HEK293T (cell line): Measurements from ENCODE around the gene SRCIN1.

Source experiments
- CTCF ChIA-PET: fragments of 350-600 bp; formaldehyde crosslinking; extraction: SDS; loops from one replicate; lab custom pipeline; 2021; ENCODE audit warnings: antibody characterized with exemption, inconsistent platforms; lab: Yijun Ruan, JAX
- POLR2A ChIA-PET: fragments of 350-600 bp; formaldehyde crosslinking; extraction: SDS; loops from one replicate; lab custom pipeline; 2020; ENCODE audit warnings: antibody characterized with exemption, inconsistent platforms; lab: Yijun Ruan, JAX
- DNase-seq: peaks from one replicate; pipeline ENCODE4 v3.0.0; 2012; ENCODE audit warnings: mixed read lengths; ENCODE audit errors: extremely low spot score
- ARNT ChIP-seq: fragments of 450-650 bp; IDR thresholded peaks from 2 replicates; pipeline ENCODE4 v1.6.1; 2017; ENCODE audit warnings: mild to moderate bottlenecking
- BHLHE40 ChIP-seq: fragments of 450-650 bp; IDR thresholded peaks from 2 replicates; pipeline ENCODE4 v1.6.1; 2016; ENCODE audit warnings: mild to moderate bottlenecking, moderate library complexity, borderline replicate concordance
- CTBP1 ChIP-seq: fragments of 450-650 bp; IDR thresholded peaks from 2 replicates; pipeline ENCODE4 v1.6.1; 2016; ENCODE audit warnings: borderline replicate concordance
- ELF4 ChIP-seq: fragments of 450-650 bp; IDR thresholded peaks from 2 replicates; pipeline ENCODE4 v1.6.1; 2017; ENCODE audit warnings: antibody characterized with exemption
- FOXA1 ChIP-seq: fragments of 450-650 bp; IDR thresholded peaks from 2 replicates; pipeline ENCODE4 v1.6.1; 2016; ENCODE audit warnings: mild to moderate bottlenecking
- FOXK2 ChIP-seq: fragments of 450-650 bp; IDR thresholded peaks from 2 replicates; pipeline ENCODE4 v1.6.1; 2016; ENCODE audit warnings: mild to moderate bottlenecking
- FOXM1 ChIP-seq: fragments of 450-650 bp; IDR thresholded peaks from 2 replicates; pipeline ENCODE4 v1.6.1; 2017; ENCODE audit warnings: mild to moderate bottlenecking, borderline replicate concordance
- HDGF ChIP-seq: fragments of 450-650 bp; IDR thresholded peaks from 2 replicates; pipeline ENCODE4 v1.6.1; 2017; ENCODE audit warnings: antibody characterized with exemption, borderline replicate concordance
- L3MBTL2 ChIP-seq: fragments of 450-650 bp; conservative IDR thresholded peaks from 2 replicates; pipeline ENCODE4 v1.6.1; 2016; ENCODE audit warnings: mild to moderate bottlenecking
- LEF1 ChIP-seq: fragments of 450-650 bp; IDR thresholded peaks from 2 replicates; pipeline ENCODE4 v1.6.1; 2017; ENCODE audit warnings: mild to moderate bottlenecking, borderline replicate concordance
- NFRKB ChIP-seq: fragments of 450-650 bp; IDR thresholded peaks from 2 replicates; pipeline ENCODE4 v1.6.1; 2016; ENCODE audit warnings: mild to moderate bottlenecking, moderate library complexity
- PKNOX1 ChIP-seq: fragments of 450-650 bp; IDR thresholded peaks from 2 replicates; pipeline ENCODE4 v1.6.1; 2016
- SP1 ChIP-seq: fragments of 450-650 bp; IDR thresholded peaks from 2 replicates; pipeline ENCODE4 v1.6.1; 2017
- SUZ12 ChIP-seq: fragments of 450-650 bp; IDR thresholded peaks from 2 replicates; pipeline ENCODE4 v1.6.1; 2016; ENCODE audit warnings: mild to moderate bottlenecking
- TARDBP ChIP-seq: fragments of 450-650 bp; IDR thresholded peaks from 2 replicates; pipeline ENCODE4 v1.6.1; 2016
- ZNF384 ChIP-seq: fragments of 450-650 bp; IDR thresholded peaks from 2 replicates; pipeline ENCODE4 v1.6.1; 2016

The SRCIN1 gene

DNA sequence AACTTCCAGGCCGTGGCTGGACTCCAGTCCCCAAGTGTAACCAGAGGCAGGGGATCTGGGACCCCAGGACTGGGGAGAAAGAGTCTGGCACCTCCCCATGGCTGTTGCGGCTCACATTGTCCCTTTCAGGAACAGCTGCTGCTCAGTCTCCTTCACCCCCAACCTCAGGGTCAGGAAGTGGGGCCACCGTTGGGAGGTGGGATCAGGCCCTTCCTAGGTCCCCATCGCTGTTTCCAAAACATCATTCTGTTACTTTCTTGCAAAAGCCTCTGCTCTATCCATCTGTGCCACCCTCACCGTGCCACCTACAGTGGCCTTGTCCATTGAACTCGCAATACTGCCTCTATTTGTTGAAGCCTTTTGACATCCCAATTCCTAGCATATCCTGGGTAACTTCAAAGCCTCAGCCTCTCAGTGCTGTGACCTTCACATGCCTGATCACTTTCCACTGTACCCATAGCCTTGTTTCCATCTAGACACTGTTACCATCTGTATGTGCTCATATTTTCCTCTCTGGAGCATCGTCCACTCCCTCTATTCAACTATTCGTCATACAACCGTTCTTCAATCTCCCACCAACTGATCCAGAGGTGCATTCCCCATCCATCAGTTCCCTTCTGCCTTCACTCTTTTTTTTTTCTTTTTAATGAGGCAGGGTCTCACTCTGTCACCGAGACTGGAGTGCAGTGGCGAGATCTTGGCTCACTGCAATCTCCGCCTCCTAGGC is 15.0 kb upstream of the SRCIN1 start:
- POLR2A ChIA-PET, result no interaction called here
- TF ChIP-seq TARDBP, result no peak
- TF ChIP-seq LEF1, result no peak
- TF ChIP-seq FOXK2, result no peak
- TF ChIP-seq HDGF, result no peak
- TF ChIP-seq BHLHE40, result no peak
- no peak for TF ChIP-seq SUZ12
- no peak for TF ChIP-seq ELF4
- TF ChIP-seq L3MBTL2, result no peak
- TF ChIP-seq ARNT, result no peak
- no peak for TF ChIP-seq NFRKB
- TF ChIP-seq FOXA1, result no peak
- no peak for TF ChIP-seq FOXM1
- TF ChIP-seq CTBP1, result no peak
- no peak for TF ChIP-seq PKNOX1
- no peak for TF ChIP-seq ZNF384
- TF ChIP-seq SP1, result no peak
- CTCF ChIA-PET, result interaction anchor here (0.8 to 1.0 kb wide), 2 partner anchors 13 to 42 kb away, joined by 3 read pairs; no protein-coding TSS in a partner anchor
- DNase-seq, result no peak

GRCh38 chr17:38619937-38620550 is 14.3 kb upstream of the SRCIN1 start:
- DNase-seq, result no peak
- TF ChIP-seq ELF4 (no peak), ZNF384 (no peak), TARDBP (no peak), FOXK2 (no peak), HDGF (no peak), LEF1 (no peak), SP1 (no peak), L3MBTL2 (no peak), ARNT (no peak), BHLHE40 (no peak), NFRKB (no peak), CTBP1 (no peak), PKNOX1 (no peak), FOXM1 (no peak), FOXA1 (no peak)
- CTCF ChIA-PET, result interaction anchor here (0.8 to 1.0 kb wide), 2 partner anchors 12 to 43 kb away, joined by 3 read pairs; no protein-coding TSS in a partner anchor
- POLR2A ChIA-PET, result no interaction called here

- TF ChIP-seq HDGF (no peak), PKNOX1 (no peak), NFRKB (no peak), LEF1 (no peak), ELF4 (no peak)
- POLR2A ChIA-PET, result no interaction called here
- no peak for DNase-seq
- CTCF ChIA-PET, result interaction anchor here (1.0 kb wide), 1 partner anchor 12 kb away, joined by 3 read pairs; no protein-coding TSS in a partner anchor
Observed at GRCh38 chr17:38619451-38619795, 13.7 kb upstream of the SRCIN1 start.

DNA sequence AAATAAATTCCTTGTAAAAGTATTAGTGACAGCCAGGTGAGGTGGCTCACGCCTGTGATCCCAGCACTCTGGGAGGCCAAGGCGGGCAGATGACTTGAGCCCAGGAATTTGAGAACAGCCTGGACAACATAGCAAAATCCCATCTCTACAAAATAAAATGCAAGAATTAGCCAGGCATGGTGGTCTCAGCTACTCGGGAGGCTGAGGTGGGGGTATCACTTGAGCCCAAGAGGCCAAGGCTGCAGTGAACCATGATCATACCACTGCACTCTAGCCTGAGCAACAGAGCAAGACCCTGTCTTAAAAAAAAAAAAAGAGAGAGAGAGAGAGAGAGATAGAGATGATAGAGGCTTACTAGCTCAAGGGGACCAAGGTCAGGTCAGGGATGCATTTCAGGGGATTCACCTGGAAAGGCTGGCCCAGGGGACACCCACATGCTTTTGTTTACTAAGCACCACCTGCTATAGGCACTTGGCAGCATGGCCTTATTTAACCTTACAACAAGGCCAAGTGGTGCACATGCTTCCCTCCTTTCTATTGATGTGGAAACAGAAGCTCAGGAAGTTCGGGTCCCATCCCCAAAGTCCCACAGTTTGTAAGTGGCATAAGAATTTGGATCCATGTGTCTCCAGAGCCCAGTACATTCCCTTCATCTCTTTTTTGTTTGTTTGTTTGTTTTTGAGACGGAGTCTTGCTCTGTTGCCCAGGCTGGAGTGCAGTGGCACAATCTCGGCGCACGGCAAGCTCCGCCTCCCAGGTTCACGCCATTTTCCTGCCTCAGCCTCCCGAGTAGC is 12.4 kb upstream of the SRCIN1 start:
- CTCF ChIA-PET, result interaction anchor here (0.6 to 1.2 kb wide), 2 partner anchors 47 to 101 kb away, joined by 3 read pairs; no protein-coding TSS in a partner anchor
- DNase-seq, result no peak
- POLR2A ChIA-PET, result interaction anchor here (0.9 kb wide), 1 partner anchor 134 kb away, joined by 3 read pairs; the partner anchor contains the start of gene PSMB3
- no peak for TF ChIP-seq ZNF384
- TF ChIP-seq BHLHE40, result no peak
- no peak for TF ChIP-seq CTBP1
- TF ChIP-seq NFRKB, result no peak
- no peak for TF ChIP-seq HDGF

GRCh38 chr17:38617074-38617860 is 11.5 kb upstream of the SRCIN1 start:
- ChIA-PET CTCF (interaction anchor here (1.2 kb wide), 1 partner anchor 48 kb away, joined by 3 read pairs; no protein-coding TSS in a partner anchor), POLR2A (interaction anchor here (0.9 to 1.2 kb wide), 2 partner anchors 9 to 135 kb away, joined by 3 to 4 read pairs; partner anchors contain the start of gene PSMB3)
- no peak for TF ChIP-seq FOXM1
- no peak for TF ChIP-seq SUZ12
- no peak for TF ChIP-seq SP1
- no peak for TF ChIP-seq NFRKB
- no peak for TF ChIP-seq PKNOX1
- TF ChIP-seq TARDBP, result no peak
- TF ChIP-seq LEF1, result no peak
- TF ChIP-seq CTBP1, result no peak
- TF ChIP-seq HDGF, result no peak
- TF ChIP-seq BHLHE40, result no peak
- TF ChIP-seq ZNF384, result no peak
- no peak for TF ChIP-seq L3MBTL2
- no peak for TF ChIP-seq FOXK2
- TF ChIP-seq ARNT, result no peak
- no peak for TF ChIP-seq FOXA1
- DNase-seq, result no peak
